Cardiac septum (tissue), 1 donor: ENCODE measurements around the gene PKMYT1. TPM values are rescaled to one million over a fixed set of nuclear protein-coding genes. Genes with fewer than 3 reads are reported as not detected.

Source experiments
- DNase-seq: peaks from one replicate; pipeline ENCODE4 v3.0.0-alpha.2; 2020; ENCODE audit warnings: low spot score
- intact Hi-C: fragments of 100-400 bp; cut with DNase I; formaldehyde crosslinking; loops from one replicate; pipeline ENCODE4 v1.14.0; 2022
- total RNA-seq: library from RNA; stranded (reverse); fragmentation: NEBNext Ultra II Directional; extraction: Animal tissue kit (Norgen Biotek cat#: 25700); gene quantifications from one replicate; pipeline ENCODE4 v1.2.1, GENCODE V29; 2021
- donor health status: DM: no; HTN: no; CAD: no.

The PKMYT1 gene
- total RNA-seq, 1 donor from 2014 or later = 1.8 TPM

DNA sequence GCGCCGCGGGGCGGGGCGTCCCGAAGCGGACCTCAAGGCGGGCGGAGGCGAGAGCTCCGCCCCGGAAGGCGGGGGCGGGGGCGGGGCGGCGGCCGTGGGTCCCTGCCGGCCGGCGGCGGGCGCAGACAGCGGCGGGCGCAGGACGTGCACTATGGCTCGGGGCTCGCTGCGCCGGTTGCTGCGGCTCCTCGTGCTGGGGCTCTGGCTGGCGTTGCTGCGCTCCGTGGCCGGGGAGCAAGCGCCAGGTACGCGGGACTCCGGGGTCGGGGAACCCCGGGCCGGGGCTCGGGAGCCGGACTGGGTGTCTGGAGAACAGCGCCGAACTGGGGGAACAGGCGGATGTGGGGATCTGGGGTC, 40.0 kb upstream of the PKMYT1 start, which contains the start of gene TNFRSF12A:
TNFRSF12A (plus strand) TSS at position 122 of the 357 bp plus-strand sequence; CDS start at position 152, 30 bp downstream.
- intact Hi-C loops = loop anchor here (2.0 kb wide), 1 partner anchor 15 kb away; no protein-coding TSS in a partner anchor
- peak; percentile 93 for DNase-seq

DNA sequence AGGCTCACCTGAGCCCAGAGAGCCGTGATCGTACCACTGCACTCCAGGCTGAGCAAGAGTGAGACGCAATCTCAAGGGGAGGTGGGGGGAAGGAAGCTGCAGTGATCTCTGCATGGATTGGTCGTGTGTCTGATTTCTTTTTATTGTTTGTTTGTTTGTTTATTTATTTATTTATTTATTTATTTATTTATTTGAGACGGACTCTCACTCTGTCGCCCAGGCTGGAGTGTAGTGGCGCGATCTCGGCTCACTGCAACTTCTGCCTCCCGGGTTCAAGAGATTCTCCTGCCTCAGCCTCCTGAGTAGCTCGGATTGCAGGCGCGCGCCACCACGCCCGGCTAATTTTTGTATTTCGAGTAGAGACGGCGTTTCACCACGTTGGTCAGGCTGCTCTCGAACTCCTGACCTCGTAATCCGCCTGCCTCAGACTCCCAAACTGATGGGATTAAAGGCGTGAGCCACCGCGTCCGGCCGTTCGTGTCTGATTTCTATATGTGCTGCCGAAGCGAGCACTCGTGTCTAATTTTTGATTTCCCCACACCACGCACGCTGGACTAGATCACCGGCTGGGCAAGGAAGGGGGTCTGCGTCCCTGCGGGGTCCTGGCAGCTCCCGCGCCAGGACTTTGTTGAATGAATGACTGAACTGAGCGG, 39.5 kb upstream of the PKMYT1 start:
- DNase-seq = no peak
- intact Hi-C loops = loop anchor here (2.0 kb wide), 1 partner anchor 15 kb away; no protein-coding TSS in a partner anchor

DNA sequence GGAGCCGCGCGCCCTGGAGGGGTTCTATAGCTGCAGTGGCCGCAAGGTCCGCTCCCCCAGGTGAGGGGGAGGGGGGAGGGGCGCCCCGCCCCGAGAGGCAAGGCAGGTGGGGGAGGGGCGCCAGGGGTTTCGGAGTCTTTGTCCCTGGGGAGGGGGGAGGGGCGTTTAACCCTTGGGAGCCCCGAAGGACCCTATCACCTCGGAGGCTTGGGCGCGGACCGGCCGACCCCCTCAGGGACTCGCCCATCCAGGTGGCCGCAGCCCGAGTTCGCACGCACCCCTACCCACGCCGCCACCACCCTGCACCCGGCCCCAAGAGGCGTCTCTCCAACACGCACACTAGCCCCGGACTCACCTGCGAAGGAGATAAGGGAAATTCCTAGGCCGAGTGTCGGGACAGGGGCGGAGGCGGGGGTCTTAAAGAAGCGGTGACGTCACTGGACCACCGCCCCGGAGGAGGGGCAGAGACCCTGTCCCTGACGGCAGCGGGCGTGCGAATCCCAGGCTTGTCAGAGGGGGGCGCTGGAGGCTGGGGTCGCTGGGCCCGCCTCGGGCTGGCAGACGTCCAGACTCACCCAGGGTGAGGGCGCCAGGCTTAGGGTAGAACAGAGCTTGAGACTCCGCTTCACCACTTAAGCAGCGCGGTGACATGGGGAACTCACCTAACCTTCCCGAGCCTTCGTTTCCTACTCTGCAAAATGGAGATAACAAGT, 37.7 kb upstream of the PKMYT1 start, which contains the start of gene CLDN6:
CLDN6 (minus strand) TSS at position 390 of the 713 bp plus-strand sequence. CDS start 2,162 bp downstream, outside the sequence.
- DNase-seq = no peak
- intact Hi-C loops = no loop called here

DNA sequence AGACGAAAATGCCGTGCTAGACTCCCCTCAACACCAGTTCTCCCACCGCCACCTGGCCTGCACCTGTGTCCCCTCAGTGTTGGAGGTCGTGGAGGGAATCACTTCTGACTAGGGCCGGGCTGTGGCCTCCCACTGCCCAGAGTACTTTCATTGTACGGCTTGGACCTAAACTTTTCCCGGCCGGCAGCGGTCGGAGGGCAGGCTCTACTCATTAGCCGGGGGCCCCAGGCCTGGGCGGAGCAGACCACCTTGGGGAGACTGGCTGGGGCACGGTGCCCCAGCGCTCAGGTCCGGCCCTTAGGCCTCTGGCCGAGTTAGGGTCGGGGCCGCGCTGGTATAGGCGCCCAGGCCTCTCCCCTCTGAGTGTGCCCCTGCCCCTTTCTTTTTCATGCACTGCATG, 37.1 kb upstream of the PKMYT1 start:
- DNase-seq = no peak
- intact Hi-C loops = no loop called here

DNA sequence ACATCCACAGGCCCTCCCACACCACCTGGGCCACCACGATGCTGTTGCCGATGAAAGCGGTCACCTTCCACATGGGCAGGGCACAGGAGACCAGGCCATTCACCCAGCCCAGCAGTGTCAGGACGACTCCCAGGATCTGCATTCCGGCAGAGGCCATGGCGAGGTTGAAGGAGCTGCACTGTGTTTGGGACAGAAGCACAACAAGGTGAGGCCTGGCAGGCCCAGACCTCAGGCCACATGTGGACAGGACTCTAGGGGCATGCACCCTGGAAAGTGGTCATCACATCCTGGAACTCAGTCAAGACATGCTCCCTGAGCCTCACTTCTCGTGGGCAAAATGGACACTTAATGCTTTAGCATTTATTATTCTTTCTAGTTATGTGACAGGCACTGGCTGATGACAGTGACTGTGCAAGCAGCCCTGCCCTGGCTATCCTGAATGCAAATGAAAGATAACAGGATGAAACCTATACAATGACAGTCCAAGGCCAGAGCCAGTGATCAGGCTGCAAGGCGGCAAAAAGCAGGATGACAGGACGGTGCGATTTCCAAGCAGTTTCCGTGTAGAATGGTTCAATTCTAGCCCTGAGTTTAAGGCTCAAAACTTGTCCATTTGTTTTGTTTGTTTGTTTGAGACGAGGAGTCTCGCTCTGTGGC, 35.7 kb upstream of the PKMYT1 start:
- intact Hi-C loops = no loop called here
- no peak for DNase-seq

DNA sequence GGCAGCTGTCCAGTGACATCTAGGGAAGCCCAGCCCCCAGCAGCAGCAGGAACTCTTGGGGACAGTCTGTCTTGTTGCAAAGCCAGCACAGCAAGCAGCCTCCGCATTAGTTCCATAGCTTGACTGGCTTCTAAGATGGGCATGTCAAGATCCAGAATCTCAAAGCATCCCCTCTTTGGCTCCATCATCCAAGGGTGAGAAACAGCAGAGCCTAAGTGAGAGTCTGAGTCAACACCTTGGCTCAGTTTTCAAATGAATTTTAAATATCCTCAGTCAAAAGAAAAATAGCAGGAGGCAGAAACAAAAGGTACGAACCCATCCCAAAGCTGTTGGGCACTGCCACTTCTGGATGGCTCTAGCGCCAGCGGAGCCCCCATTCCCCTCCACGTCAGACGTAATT, 34.7 kb upstream of the PKMYT1 start:
- no peak for DNase-seq
- intact Hi-C loops = no loop called here

DNA sequence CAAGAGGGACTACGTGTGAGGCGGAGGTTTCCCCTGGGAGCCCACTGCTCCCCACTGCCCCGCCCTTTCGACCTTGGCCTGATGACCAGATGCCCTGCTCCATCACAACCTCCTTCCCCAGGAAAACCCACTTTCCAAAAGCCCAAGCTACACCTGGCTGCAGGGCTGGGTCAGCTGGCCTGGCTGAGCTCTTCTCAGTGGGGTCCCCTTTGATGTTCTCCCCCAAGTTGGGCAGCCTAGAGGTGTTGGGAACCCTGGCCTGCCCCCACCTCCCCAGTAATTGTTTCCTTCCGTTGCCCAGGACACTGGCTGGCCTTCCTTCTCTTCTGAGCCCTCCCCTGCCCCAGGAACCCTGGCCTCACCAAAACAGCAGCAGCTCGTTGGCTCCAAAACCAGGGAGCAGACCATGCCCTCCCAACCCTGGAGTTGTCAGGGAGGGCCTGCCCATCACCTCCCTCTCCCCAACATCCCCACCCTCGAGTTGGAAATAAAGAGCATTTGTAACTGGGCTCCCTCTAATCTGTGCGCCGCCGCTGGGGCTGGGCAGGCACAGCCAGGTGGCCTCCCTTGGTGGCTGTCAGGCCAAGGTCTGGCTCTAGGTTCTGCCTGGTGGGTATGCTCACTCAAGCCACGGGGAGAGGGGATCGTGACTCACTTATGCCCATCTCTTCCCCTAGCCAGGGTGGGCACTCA, 33.9 kb upstream of the PKMYT1 start:
- intact Hi-C loops = no loop called here
- no peak for DNase-seq

DNA sequence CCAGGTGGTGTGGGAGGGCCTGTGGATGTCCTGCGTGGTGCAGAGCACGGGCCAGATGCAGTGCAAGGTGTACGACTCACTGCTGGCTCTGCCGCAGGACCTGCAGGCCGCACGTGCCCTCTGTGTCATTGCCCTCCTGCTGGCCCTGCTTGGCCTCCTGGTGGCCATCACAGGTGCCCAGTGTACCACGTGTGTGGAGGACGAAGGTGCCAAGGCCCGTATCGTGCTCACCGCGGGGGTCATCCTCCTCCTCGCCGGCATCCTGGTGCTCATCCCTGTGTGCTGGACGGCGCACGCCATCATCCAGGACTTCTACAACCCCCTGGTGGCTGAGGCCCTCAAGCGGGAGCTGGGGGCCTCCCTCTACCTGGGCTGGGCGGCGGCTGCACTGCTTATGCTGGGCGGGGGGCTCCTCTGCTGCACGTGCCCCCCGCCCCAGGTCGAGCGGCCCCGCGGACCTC, 33.3 kb upstream of the PKMYT1 start:
- intact Hi-C loops = no loop called here
- DNase-seq = no peak

DNA sequence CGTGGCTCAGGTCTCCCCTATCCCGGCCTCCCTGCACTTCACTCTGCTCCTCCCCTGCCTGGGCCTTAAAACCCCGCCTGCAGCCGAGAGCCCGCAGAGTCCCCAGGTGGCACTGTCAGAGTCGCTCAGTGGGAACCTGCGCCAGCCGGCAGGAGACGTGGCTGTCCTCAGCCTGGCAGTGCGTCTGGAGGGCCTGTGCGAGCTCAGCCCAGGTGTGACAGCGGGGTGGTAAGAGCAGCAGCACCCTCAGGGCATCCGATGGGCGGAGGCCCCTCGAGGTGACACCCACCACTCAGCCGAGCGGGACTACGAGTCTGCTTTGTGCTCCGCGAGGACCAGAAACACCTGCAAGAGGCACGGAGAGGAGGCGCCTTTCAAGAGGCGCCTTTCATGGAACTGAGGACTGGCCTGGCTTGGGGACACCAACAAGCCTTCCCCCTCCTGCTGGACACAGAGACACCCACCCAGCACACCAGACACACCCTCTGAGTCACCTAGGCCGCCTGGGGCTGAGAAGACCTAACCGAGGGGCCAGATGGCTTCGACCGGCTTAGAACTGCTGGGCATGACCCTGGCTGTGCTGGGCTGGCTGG, 32.7 kb upstream of the PKMYT1 start, which contains the start of gene CLDN9:
CLDN9 (plus strand) TSS at position 96 of the 593 bp plus-strand sequence; CDS start at position 536, 440 bp downstream.
- intact Hi-C loops = no loop called here
- DNase-seq = no peak

DNA sequence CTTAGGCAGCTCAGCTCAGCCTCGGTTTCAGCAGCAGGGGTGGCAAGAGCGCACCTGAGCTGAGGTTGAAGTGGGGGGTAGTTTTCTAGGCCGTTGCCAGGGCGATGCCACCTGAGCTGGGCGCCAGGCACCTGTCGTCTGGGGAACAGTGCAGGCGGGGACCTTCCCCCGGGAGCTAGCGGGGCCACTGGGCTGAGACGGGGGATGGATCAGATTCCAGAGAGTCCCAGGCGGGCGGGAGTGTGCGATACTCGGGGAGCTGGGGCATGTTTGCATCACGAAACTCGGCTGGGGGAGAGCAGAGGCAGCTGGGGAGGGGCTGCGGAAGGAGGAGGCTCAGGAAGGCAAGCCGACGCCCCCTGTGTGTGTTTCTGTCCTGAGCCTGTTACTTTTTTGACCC, 32.0 kb upstream of the PKMYT1 start:
- intact Hi-C loops = no loop called here

DNA sequence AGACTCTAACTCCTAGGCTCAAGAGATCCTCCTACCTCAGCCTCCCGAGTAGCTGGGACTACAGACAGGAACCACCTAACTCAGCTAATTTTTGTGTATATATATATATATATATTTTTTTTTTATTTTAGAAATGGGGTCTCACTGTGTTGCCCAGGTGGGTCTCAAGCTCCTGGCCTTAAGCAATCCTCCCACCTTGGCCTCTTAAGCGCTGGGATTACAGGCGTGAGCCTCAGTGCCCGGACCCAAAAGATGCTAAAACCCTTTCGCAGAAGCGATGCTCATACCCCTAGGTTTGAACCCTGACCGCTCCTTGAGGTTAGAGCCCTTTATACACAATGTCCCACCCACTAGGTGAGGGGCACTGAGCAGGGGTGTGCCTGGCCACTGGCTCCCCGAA, 30.3 kb upstream of the PKMYT1 start:
- DNase-seq = no peak
- intact Hi-C loops = no loop called here

More for the DNA sequence above, 32.0 kb upstream of the PKMYT1 start:
- no peak for DNase-seq

DNA sequence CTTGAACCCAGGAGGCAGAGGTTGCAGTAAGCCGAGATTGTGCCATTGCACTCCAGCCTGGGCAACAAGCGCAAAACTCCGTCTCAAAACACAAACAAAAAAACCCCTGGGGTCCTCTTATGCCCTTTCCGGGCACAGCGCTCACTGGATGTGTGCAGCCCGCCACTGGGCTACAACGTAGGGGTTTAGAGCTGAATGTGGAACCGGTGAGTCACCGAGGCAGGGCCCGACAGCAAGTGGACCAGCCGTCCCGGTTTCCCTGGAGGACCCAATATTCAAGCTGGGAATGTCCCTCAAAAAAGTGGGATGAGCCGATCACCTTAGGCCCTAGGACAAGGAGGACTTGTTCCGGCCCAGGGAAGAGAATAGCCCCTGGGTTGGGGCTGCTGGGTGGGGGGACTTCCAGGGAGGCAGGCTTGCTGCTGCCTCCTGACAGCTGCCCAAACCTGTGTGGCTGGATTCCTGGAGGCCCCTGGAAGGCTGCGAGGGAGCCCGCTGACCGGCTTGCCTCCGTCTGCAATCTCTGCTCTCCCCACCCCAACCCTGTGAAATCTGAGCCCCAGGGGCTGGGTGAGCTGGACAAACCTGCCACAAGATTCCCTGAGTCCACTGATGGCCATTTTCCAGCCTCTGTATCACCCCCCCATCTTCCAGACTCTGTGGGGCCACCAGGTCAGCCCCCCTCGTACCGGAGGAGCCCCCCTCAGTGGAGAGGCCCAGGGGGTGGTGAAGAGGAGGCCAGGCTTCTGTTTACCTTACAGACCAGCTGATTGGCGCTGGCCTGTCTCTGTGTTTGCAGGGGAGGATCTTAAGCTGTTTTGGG, 29.5 kb upstream of the PKMYT1 start:
- DNase-seq = no peak
- intact Hi-C loops = no loop called here

DNA sequence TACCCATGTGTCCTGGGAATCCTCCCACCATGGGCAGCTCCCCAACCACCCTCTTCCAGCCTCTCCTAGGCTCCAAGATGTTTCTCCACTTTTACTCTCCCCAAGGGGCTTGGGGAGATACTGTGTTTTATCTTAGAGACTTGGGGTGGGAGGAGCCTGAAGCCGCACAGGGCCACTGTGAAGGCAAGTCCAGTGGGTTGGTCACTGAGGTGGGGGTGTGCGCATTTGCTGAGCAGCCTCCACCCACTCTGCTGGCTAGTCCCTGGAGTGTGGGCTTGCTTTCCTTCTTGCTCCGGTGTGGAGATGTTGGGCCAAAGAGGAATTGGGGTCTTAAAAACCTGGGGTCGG, 28.4 kb upstream of the PKMYT1 start:
- no peak for DNase-seq
- intact Hi-C loops = no loop called here

DNA sequence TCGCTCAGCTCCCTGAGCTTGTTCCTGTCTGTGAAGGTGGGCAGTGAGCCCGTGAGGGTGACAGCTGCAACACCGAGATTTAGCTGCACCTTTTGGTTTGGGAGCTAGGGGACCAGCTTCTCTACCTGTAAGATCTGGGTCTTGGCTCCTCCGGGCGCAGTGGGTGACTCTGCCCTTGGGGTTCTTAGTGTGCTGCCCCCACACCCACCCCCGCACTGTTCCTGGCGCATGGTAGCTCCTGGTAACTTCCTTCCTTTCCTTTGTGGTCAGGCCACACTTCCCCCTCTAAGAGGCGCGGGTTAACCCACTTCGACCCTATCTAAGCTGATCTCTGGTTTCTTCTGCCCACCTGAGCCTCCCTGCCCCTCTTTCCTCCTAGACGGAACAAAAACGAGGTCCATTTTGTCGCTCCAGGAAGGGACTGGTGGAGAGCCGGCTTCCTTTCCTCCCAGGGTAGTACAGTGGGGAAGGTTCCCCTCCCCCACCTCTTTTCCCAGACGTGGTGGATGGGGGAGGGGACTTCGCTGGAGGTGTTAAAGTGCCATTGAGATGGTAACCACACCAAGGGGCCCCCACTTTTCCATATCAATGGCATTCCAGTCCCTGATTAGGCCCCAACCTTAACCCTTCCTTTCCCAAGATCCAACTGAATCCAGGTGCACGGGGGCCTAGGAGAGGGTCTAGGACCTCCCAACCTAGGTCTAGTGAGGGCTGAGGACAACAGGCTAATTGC, 27.9 kb upstream of the PKMYT1 start:
- no peak for DNase-seq
- intact Hi-C loops = no loop called here

DNA sequence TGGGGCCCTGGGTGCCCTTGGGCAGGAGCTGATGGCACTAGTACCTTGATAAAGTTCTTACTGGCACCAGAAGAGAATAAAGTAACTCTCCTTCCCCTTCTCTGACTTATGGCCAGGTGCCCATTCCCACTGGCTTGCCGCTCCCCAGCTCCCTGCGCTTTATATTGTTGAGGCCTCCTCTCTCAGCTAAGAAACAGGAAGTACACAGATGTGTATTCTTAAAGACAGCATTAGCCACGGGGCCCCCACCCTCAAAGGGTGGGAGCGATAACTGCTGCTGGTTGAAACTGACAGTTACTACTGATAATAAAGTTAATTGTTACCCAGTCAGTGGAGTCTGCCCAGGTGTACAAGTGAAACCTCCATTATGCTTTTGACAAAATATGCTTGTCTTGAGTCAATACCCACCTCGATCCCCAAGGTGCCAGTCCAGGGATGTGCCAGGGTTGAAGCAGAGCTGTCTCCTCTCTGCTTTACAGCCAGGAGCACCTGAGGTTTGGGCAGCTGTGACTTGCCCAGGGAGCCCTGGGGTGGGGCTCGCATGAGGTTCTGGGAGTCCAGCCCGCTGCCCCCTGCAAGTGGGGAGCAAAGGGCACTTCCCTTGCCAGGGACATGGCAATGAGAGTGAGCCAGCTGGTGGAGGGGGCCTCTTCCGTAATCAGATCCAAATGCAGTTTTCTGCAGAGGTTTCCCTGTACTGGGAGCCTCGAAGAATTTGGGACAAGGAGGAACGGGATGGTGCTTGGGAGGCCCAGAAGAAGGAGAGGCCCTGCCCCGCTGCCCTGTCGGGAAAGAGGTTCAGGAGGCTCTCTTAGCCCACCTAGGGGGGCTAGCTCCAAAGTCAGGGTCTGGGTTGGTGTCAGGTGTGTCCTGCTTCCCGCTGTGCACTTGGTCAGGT, 27.1 kb upstream of the PKMYT1 start:
- intact Hi-C loops = no loop called here

DNA sequence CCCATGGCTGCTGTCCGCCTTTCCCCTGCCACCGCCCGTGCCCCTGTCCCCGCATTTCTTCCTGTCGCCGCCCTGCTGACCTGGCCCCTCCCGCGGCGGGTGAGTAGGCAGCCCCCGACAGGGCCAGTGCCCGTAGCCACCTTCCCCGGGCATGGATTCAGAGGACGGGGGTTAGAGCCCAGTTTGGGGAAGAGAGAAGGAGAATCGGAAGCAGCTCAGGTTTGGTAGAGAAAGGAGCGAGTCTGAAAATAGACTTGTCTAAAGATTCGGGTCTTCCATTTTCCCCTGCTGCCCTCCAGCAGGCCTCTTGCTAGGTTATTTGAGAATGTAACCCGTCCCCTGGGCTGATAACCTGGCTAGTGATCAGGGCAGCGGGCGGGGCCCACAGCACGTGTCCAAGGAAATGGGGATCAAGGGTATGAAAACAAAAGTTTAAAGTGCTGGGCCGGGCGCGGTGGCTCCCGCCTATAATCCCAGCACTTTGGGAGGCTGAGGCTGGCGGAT, 24.6 kb upstream of the PKMYT1 start:
- no peak for DNase-seq
- intact Hi-C loops = loop anchor here (2.0 kb wide), 1 partner anchor 16 kb away; the partner anchor contains the start of gene TNFRSF12A

More for the DNA sequence above, 27.1 kb upstream of the PKMYT1 start:
- no peak for DNase-seq

DNA sequence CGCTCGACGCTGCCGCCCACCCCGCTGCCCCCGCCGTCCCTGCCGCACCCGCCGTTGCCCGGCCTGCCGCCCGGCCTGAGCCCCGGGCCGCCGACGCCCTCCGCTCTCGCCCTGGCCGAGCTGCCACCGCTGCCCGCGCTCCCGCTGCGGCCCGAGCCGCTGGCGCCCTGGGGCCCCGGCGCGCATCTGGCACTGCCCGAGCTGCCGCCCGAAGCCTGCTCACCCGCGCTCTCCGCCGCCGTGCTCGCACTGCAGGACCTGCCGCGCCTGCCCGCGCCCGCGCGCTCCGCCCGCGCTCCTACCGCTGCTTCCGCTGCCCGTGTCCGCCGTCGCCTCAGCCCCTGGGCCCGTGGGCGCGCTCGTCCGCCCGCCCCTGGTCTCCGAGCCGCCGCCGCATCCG, 24.1 kb upstream of the PKMYT1 start:
- intact Hi-C loops = loop anchor here (2.0 kb wide), 1 partner anchor 16 kb away; the partner anchor contains the start of gene TNFRSF12A

More for the DNA sequence above, 24.1 kb upstream of the PKMYT1 start:
- no peak for DNase-seq
